Activated CD8-positive, alpha-beta T cell treated with anti-CD3 and anti-CD28 coated beads, Interleukin-2, amount 10 ng/mL, durations not matched to agents 7 days and 5 days (primary cell): ENCODE results near the gene PRDM15. TPM values are rescaled to one million over a fixed set of nuclear protein-coding genes. Genes with fewer than 3 reads are reported as not detected.

ENCODE experiments used
- ATAC-seq: fragments of 150-1000 bp; cut with Tn5 transposase; one replicate; pipeline ENCODE4 v1.10.0; 2021; ENCODE audit warnings: moderate library complexity
- CTCF ChIA-PET: fragments of 350-600 bp; sonication (Branson Sonifier 250); formaldehyde crosslinking; loops from one replicate; lab custom pipeline; 2021; ENCODE audit warnings: antibody characterized with exemption; lab: Charles Lee
- POLR2A ChIA-PET: fragments of 350-600 bp; sonication (Branson Sonifier 250); formaldehyde crosslinking; loops from one replicate; lab custom pipeline; 2021; ENCODE audit warnings: antibody characterized with exemption; lab: Charles Lee
- DNase-seq: peaks from one replicate; pipeline ENCODE4 v3.0.0-alpha.2; 2020
- H3K27ac Mint-ChIP-seq: one replicate; pipeline ENCODE4 v1.8.0; 2021; ENCODE audit warnings: mild to moderate bottlenecking, mixed read lengths
- H3K27me3 Mint-ChIP-seq: one replicate; pipeline ENCODE4 v1.8.0; 2021; ENCODE audit warnings: low read depth, mixed read lengths
- H3K36me3 Mint-ChIP-seq: one replicate; pipeline ENCODE4 v1.8.0; 2021; ENCODE audit warnings: low read depth, mixed read lengths
- H3K4me1 Mint-ChIP-seq: one replicate; pipeline ENCODE4 v1.8.0; 2021; ENCODE audit warnings: low read depth, mixed read lengths
- H3K4me3 Mint-ChIP-seq: one replicate; pipeline ENCODE4 v1.8.0; 2021; ENCODE audit warnings: mild to moderate bottlenecking, mixed read lengths
- H3K9me3 Mint-ChIP-seq: one replicate; pipeline ENCODE4 v1.8.0; 2022; ENCODE audit warnings: mixed read lengths; ENCODE audit not compliant: insufficient read depth
- total RNA-seq, 2 experiments: library from RNA; stranded (reverse); gene quantifications; one replicate each; pipeline ENCODE4 v1.2.3, GENCODE V29; 2021

Gene PRDM15
- total RNA-seq, 2 experiments from 2014 or later: 8.5 to 9.6 TPM

DNA sequence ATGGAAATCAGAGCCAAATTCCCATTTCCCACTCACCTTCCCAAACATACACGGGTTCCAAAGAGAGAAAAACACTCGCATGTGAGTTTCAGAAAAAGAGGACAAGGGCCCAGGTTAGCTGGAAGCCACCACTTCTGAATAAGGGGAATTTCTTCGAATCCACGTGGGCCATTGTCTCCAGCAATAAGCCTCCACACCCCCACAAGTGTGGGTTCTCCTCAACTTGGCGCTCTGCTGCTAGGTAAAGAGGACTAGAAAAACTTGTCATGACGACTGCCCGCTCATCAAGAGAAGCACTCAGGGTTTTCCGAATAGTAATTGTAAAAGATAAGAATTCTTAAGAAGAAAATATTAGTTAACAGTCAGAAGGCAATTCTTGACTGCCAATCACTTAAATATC lies 30.6 kb downstream of the PRDM15 start:
- no peak overlapping the region for H3K27ac Mint-ChIP-seq
- no peak for ATAC-seq
- POLR2A ChIA-PET: no interaction called here
- CTCF ChIA-PET: interaction anchor here (1.2 kb wide), 1 partner anchor 31 kb away, joined by 4 read pairs; no protein-coding TSS in a partner anchor
- H3K27me3 Mint-ChIP-seq: no peaks in the 10 kb centered on the region
- H3K4me1 Mint-ChIP-seq: no peaks in the 10 kb centered on the region
- H3K9me3 Mint-ChIP-seq: no peaks in the 10 kb centered on the region
- no peak for DNase-seq
- H3K4me3 Mint-ChIP-seq: no peak overlapping the region
- H3K36me3 Mint-ChIP-seq: peaks cover 7% of the 10 kb centered on the region

GRCh38 chr21:41847066-41847804 lies 31.9 kb downstream of the PRDM15 start:
- ChIA-PET CTCF (interaction anchor here (1.1 to 1.4 kb wide), 4 partner anchors 8 to 270 kb away, joined by 3 to 4 read pairs (median 3); no protein-coding TSS in a partner anchor), POLR2A (no interaction called here)
- no peak for DNase-seq
- no peak for ATAC-seq
- Mint-ChIP-seq H3K4me3 (no peak overlapping the region), H3K36me3 (peaks cover 4% of the 10 kb centered on the region), H3K9me3 (no peaks in the 10 kb centered on the region), H3K27ac (no peak overlapping the region), H3K27me3 (no peaks in the 10 kb centered on the region), H3K4me1 (no peaks in the 10 kb centered on the region)

- CTCF ChIA-PET: interaction anchor here (1.1 to 1.4 kb wide), 4 partner anchors 9 to 271 kb away, joined by 3 to 4 read pairs (median 3); no protein-coding TSS in a partner anchor
- peaks cover 2% of the 10 kb centered on the region for H3K36me3 Mint-ChIP-seq
- H3K27me3 Mint-ChIP-seq: no peaks in the 10 kb centered on the region
- H3K27ac Mint-ChIP-seq: no peak overlapping the region
- H3K4me1 Mint-ChIP-seq: no peaks in the 10 kb centered on the region
- DNase-seq (no peak), ATAC-seq (no peak)
- no peak overlapping the region for H3K4me3 Mint-ChIP-seq
- POLR2A ChIA-PET: no interaction called here
- H3K9me3 Mint-ChIP-seq: no peaks in the 10 kb centered on the region
Observed at GRCh38 chr21:41846536-41846935, 32.6 kb downstream of the PRDM15 start.

- CTCF ChIA-PET: interaction anchor here (1.2 kb wide), 1 partner anchor 9 kb away, joined by 4 read pairs; no protein-coding TSS in a partner anchor
Observed at GRCh38 chr21:41846033-41846317, 33.2 kb downstream of the PRDM15 start.

GRCh38 chr21:41845310-41846032 lies 33.7 kb downstream of the PRDM15 start:
- ATAC-seq (no peak), DNase-seq (no peak)
- H3K4me1 Mint-ChIP-seq: no peaks in the 10 kb centered on the region
- H3K4me3 Mint-ChIP-seq: no peak overlapping the region
- CTCF ChIA-PET: no interaction called here
- no peak overlapping the region for H3K27ac Mint-ChIP-seq
- H3K9me3 Mint-ChIP-seq: no peaks in the 10 kb centered on the region
- POLR2A ChIA-PET: no interaction called here
- no peaks in the 10 kb centered on the region for H3K27me3 Mint-ChIP-seq
- peaks cover 11% of the 10 kb centered on the region for H3K36me3 Mint-ChIP-seq

More at GRCh38 chr21:41846033-41846317, 33.2 kb downstream of the PRDM15 start:
- H3K9me3 Mint-ChIP-seq: no peaks in the 10 kb centered on the region
- POLR2A ChIA-PET: no interaction called here
- DNase-seq: no peak
- no peak overlapping the region for H3K27ac Mint-ChIP-seq
- ATAC-seq: no peak
- no peaks in the 10 kb centered on the region for H3K27me3 Mint-ChIP-seq
- H3K4me1 Mint-ChIP-seq: no peaks in the 10 kb centered on the region
- peaks cover 7% of the 10 kb centered on the region for H3K36me3 Mint-ChIP-seq
- no peak overlapping the region for H3K4me3 Mint-ChIP-seq

- Mint-ChIP-seq H3K36me3 (peaks cover 13% of the 10 kb centered on the region), H3K27ac (no peak overlapping the region), H3K27me3 (no peaks in the 10 kb centered on the region), H3K4me1 (no peaks in the 10 kb centered on the region), H3K9me3 (no peaks in the 10 kb centered on the region), H3K4me3 (no peak overlapping the region)
- DNase-seq (no peak), ATAC-seq (no peak)
- POLR2A ChIA-PET: no interaction called here
- CTCF ChIA-PET: no interaction called here
Observed at GRCh38 chr21:41843584-41843983, 35.6 kb downstream of the PRDM15 start.

DNA sequence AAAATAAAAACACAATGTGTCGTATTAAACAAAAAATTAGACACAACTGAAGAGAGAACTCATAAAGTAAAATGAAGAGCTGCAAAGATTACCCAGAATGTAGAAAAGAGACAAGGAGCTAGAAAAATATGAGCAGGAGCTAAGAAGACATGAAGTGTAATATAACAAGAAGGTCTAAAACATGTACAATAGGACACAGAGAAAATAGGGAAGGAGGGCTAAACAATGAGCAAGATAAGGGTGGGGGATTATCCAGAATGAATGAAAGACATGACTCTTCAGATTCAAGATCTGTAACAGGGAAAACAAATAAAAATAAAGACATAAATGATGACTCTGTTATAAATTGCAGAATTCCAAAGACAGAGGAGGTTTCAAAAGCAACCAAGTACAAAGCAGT lies 38.3 kb downstream of the PRDM15 start:
- Mint-ChIP-seq H3K9me3 (no peaks in the 10 kb centered on the region), H3K4me3 (no peak overlapping the region)

GRCh38 chr21:41839387-41840000 lies 39.6 kb downstream of the PRDM15 start:
- no peaks in the 10 kb centered on the region for H3K27me3 Mint-ChIP-seq
- no peak for DNase-seq
- ChIA-PET CTCF (no interaction called here), POLR2A (no interaction called here)
- H3K27ac Mint-ChIP-seq: no peak overlapping the region
- H3K9me3 Mint-ChIP-seq: no peaks in the 10 kb centered on the region
- peaks cover 27% of the 10 kb centered on the region for H3K36me3 Mint-ChIP-seq
- H3K4me3 Mint-ChIP-seq: no peak overlapping the region
- ATAC-seq: no peak
- no peaks in the 10 kb centered on the region for H3K4me1 Mint-ChIP-seq

More for the DNA sequence above, 38.3 kb downstream of the PRDM15 start:
- ChIA-PET POLR2A (no interaction called here), CTCF (interaction anchor here (1.0 kb wide), 1 partner anchor 229 kb away, joined by 3 read pairs; no protein-coding TSS in a partner anchor)
- no peak overlapping the region for H3K27ac Mint-ChIP-seq
- H3K4me1 Mint-ChIP-seq: no peaks in the 10 kb centered on the region
- H3K27me3 Mint-ChIP-seq: no peaks in the 10 kb centered on the region
- DNase-seq: no peak
- peaks cover 23% of the 10 kb centered on the region for H3K36me3 Mint-ChIP-seq
- ATAC-seq: no peak

- DNase-seq (no peak), ATAC-seq (no peak)
- Mint-ChIP-seq H3K27ac (no peak overlapping the region), H3K4me1 (no peaks in the 10 kb centered on the region), H3K4me3 (no peak overlapping the region), H3K27me3 (no peaks in the 10 kb centered on the region), H3K9me3 (no peaks in the 10 kb centered on the region), H3K36me3 (peaks cover 27% of the 10 kb centered on the region)
- ChIA-PET POLR2A (no interaction called here), CTCF (interaction anchor here (0.6 kb wide), 1 partner anchor 114 kb away, joined by 3 read pairs; no protein-coding TSS in a partner anchor)
Observed at GRCh38 chr21:41837756-41838297, 41.3 kb downstream of the PRDM15 start.

DNA sequence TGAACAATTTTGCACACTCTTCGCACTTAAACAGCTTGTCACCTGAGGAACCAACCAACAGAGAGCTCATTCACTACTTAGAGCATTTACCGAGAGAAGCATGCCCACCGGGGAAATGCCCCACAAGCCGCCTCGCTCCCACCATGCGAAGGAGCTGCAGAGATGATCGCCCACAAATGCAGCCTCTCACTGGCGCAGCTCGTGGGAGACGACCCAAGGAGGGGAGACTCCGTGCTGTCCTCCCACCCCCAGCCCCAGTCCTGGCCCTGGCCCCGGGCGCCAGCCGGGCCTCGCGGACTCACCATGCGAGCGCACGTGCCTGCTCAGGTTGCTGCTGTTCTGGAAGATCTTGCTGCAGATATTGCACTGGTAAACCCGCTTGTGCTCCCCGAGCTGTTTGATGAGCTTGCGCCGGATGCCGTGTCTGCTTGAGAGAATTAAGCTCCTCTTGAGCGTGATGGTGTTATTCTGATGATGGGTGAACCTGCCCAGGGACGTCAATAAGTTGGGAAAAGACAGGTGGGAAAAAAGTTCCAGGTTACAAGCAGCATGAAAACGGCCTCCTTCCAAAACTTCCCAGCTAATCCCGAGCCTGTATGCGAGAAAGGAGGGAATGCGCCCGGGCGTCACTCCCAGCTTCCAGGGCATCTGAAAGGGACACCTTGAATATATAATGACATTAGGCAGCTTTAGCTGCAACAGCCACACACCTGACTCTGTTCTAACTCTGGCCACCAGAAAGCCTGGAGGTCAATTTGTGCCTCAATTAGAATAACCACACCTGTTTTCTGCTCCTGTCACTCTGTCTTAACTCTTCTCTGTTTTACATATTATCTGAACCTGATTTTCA lies 42.8 kb downstream of the PRDM15 start:
- no peak overlapping the region for H3K27ac Mint-ChIP-seq
- CTCF ChIA-PET: no interaction called here

GRCh38 chr21:41835711-41836154 lies 43.4 kb downstream of the PRDM15 start:
- POLR2A ChIA-PET: no interaction called here
- H3K4me1 Mint-ChIP-seq: peaks cover 2% of the 10 kb centered on the region
- H3K9me3 Mint-ChIP-seq: no peaks in the 10 kb centered on the region
- H3K4me3 Mint-ChIP-seq: no peak overlapping the region
- H3K27ac Mint-ChIP-seq: no peak overlapping the region
- CTCF ChIA-PET: no interaction called here
- no peak for DNase-seq
- no peak for ATAC-seq
- H3K27me3 Mint-ChIP-seq: no peaks in the 10 kb centered on the region
- H3K36me3 Mint-ChIP-seq: peaks cover 19% of the 10 kb centered on the region

More for the DNA sequence above, 42.8 kb downstream of the PRDM15 start:
- Mint-ChIP-seq H3K36me3 (peaks cover 26% of the 10 kb centered on the region), H3K9me3 (no peaks in the 10 kb centered on the region), H3K27me3 (no peaks in the 10 kb centered on the region), H3K4me1 (peaks cover 2% of the 10 kb centered on the region), H3K4me3 (no peak overlapping the region)
- ATAC-seq (no peak), DNase-seq (no peak)
- POLR2A ChIA-PET: no interaction called here
